Adrenal gland (tissue), 5 donors: ENCODE data around the gene MAST2.

Experiments used
- POLR2A ChIP-seq, 2 donors: fragments of 450-650 bp; IDR thresholded peaks; one replicate each; pipeline ENCODE4 v1.6.1; 2017; ENCODE audit warnings: antibody characterized with exemption in 2 of 2, mild to moderate bottlenecking in 2 of 2, moderate library complexity in 1 of 2
- TF ChIP-seq, protein P1 (sequence below), 6 experiments: fragments of 450-650 bp in 4 of 6; fragments of 200-600 bp in 2 of 6; sonication (generic) in 1 of 6; IDR thresholded peaks; 1 replicate in 5 of 6; 2 replicates in 1 of 6; pipeline versions ENCODE4 v1.5.1 to v1.8.0; 2016 to 2021; ENCODE audit warnings: antibody characterized with exemption in 6 of 6, mild to moderate bottlenecking in 2 of 6, moderate library complexity in 1 of 6
- donor health status: DM: no; HTN: no; CAD: no.

DNA sequence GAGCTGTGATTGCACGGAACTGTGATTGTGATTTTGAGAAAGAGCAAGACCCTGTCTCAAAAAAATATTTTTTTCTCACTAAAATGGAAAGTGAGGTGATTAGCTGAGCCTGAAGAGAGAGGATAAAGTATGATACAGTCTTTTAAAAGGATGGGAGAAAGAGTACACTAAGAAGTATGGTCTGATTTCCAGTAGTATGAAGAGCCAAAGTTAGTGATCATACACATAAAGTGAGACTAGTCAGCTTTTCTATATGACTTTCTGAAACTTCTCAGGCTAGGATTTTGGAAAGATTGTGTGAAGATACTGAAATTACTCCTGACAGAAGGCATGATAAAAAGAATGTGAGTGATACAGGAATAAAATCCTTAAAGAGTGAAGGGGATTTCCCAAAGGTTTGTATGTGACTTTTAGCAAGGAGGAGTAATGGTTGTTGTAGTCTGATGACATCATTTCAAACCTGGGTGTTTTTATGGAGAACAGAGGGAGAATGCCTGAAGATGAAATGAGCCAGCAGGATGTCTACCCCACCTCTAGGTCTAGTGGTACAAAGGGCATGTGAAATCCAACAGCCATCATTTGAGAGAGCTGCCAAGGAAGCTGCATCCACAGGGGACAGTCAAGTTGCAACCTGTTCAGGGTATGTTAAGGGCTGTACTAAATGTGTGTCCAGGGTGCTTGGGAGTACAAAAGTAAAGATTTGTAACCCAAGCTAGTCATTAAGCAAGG is 171.3 kb downstream of the MAST2 start:
- TF ChIP-seq, protein P1, sequence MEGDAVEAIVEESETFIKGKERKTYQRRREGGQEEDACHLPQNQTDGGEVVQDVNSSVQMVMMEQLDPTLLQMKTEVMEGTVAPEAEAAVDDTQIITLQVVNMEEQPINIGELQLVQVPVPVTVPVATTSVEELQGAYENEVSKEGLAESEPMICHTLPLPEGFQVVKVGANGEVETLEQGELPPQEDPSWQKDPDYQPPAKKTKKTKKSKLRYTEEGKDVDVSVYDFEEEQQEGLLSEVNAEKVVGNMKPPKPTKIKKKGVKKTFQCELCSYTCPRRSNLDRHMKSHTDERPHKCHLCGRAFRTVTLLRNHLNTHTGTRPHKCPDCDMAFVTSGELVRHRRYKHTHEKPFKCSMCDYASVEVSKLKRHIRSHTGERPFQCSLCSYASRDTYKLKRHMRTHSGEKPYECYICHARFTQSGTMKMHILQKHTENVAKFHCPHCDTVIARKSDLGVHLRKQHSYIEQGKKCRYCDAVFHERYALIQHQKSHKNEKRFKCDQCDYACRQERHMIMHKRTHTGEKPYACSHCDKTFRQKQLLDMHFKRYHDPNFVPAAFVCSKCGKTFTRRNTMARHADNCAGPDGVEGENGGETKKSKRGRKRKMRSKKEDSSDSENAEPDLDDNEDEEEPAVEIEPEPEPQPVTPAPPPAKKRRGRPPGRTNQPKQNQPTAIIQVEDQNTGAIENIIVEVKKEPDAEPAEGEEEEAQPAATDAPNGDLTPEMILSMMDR (IDR thresholded peaks at IDR 0.05), result no peak
- TF ChIP-seq POLR2A (IDR thresholded peaks at IDR 0.05), result no peak
